K562 treated with DMSO at 1 percent for 4 hours (cell line): ENCODE results near the gene NEIL1. TPM values are rescaled to one million over a fixed set of nuclear protein-coding genes. Genes with fewer than 3 reads are reported as not detected.

Experiments
- total RNA-seq: library from RNA; unstranded; fragments of 300-600 nt; gene quantifications from 2 replicates; pipeline ENCODE4 v1.2.3, GENCODE V29; 2022; ENCODE audit not compliant: insufficient read depth

NEIL1 gene, protein sequence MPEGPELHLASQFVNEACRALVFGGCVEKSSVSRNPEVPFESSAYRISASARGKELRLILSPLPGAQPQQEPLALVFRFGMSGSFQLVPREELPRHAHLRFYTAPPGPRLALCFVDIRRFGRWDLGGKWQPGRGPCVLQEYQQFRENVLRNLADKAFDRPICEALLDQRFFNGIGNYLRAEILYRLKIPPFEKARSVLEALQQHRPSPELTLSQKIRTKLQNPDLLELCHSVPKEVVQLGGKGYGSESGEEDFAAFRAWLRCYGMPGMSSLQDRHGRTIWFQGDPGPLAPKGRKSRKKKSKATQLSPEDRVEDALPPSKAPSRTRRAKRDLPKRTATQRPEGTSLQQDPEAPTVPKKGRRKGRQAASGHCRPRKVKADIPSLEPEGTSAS
- 2.9 and 10.0 TPM in 2 replicates for total RNA-seq

GRCh38 chr15:75346796-75347221 lies at the start of gene NEIL1:
Gene NEIL1, plus strand, starts transcription at chr15:75347039. Its CDS starts 1,867 bp downstream, at chr15:75348906.

DNA sequence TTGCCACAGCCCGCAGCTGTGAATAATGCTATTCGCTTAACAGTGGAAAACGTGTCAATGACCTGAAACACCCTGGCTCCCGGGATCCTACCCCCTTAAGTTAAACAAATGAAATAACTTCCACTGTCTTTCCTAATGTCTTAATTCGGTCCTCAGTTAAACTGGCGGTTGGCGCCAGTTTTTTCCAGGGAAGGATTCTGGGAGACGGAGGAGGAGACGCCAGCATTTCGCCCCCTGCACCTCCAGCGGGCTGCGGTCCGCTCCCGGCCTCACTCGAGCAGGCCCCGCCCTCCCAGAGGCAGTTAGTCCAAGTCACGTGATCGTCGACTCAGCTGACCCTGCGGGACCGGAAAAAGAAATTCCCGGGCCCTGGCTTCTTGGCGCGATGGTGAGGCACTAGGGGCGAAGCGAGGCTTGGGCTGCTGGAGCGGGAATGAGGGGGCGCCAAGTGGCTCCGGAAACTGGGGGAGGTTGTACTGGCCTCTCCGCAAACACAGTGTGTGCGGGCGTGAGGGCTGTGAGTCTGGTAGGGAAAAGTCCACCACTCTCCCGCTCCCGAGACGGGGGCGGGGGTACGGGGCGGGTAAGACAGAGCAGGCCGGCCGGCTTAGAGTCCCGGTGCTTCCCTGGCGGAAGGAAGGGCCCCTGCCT lies 11.0 kb upstream of the NEIL1 start, which contains the start of gene COMMD4:
COMMD4 (plus strand) TSS at position 359 of the 651 bp plus-strand sequence; CDS start at position 386, 27 bp downstream.

DNA sequence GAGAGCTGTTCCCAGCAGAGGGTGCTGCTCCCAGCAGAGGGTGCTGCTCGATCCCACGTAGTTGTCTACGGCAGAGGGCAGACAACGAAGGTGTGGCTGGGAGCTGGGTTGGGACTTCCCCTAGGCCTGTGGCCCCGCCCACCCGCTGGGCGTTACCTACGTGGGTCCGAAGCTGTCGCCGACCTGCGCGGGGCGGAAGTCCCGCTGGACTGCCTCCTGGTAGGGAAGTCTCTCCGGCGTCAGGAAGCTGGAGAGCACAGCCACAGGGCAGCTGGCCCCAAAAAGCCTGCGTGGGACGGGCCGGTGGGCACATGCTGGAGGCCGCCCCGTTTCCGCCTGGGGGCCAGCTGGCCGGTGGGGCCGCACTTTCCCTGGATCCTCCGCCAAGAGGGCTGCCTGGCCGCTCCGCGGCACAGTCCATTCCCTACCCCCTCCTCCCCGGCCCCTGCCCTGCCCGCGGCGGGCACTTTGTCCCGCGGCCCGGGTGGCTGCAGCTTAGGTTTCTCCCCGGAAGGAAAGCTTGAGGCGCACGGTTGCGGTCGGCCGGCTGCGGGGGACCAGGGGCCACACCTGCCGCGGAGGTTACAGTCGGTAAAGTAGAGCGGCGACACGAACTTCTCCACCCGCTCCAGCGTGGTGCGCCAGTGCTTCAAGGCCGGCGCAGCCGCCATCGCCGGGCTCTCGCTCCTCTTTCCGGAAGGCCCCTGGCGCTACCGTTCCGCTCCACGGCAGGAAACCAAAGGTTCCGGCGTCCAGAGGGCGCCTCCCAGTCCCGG lies 21.3 kb downstream of the NEIL1 start, which contains the start of gene MAN2C1:
MAN2C1 (minus strand) TSS at position 695 of the 776 bp plus-strand sequence; CDS start at position 671, 24 bp downstream.

Other genes starting within 250 kb of the NEIL1 start
- 21.8 and 30.4 TPM in 2 replicates for gene C15orf39, start 145.2 kb upstream of the NEIL1 start, total RNA-seq
- gene GOLGA6C, start 88.7 kb upstream of the NEIL1 start, total RNA-seq = not detected in 2 replicates
- not detected in 2 replicates for gene GOLGA6D, start 64.2 kb upstream of the NEIL1 start, total RNA-seq
- 61.9 and 90.7 TPM in 2 replicates for gene COMMD4, start 11.0 kb upstream of the NEIL1 start, total RNA-seq
- 57.8 and 70.2 TPM in 2 replicates for gene MAN2C1, start 21.6 kb downstream of the NEIL1 start, total RNA-seq
- 15.3 and 17.8 TPM in 2 replicates for gene SIN3A, start 104.7 kb downstream of the NEIL1 start, total RNA-seq
- 16.3 and 17.5 TPM in 2 replicates for gene PTPN9, start 232.3 kb downstream of the NEIL1 start, total RNA-seq